Stromal cell of bone marrow (primary cell): ENCODE data around the gene CCL13.
"Not testable (repeated sequence)": the region's sequence is repeated elsewhere in the genome, so short reads cannot be mapped to it uniquely, and the experiment has no call there.

Experiments
- DNase-seq: peaks from one replicate; pipeline ENCODE4 v3.0.0-alpha.2; 2012; ENCODE audit warnings: low read depth

Gene CCL13

GRCh38 chr17:34356194-34356593 is at the start of gene CCL13:
Gene CCL13 (plus strand): TSS chr17:34356480. CDS start chr17:34356527, 47 bp downstream.
- DNase-seq: no peak

DNA sequence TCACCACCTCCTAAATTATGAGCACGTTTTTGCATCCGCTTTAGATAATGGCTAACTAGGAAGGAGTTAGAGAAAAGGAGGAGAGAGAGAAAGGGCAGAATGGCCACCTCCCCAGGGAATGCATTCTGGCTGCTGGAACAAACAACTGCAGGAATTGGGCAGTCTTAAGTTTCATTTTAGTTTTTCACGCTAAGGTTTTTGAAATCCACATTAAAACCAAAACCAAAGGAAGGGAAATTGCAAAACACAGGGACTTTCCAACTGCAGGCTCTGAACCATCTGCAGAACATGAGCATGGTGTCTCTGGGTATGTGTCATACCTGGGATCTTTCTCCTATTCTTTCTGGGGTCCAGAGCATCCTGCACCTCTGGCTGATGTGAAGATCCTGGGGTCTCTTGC is 49.2 kb upstream of the CCL13 start:
- peak; percentile 53 for DNase-seq

DNA sequence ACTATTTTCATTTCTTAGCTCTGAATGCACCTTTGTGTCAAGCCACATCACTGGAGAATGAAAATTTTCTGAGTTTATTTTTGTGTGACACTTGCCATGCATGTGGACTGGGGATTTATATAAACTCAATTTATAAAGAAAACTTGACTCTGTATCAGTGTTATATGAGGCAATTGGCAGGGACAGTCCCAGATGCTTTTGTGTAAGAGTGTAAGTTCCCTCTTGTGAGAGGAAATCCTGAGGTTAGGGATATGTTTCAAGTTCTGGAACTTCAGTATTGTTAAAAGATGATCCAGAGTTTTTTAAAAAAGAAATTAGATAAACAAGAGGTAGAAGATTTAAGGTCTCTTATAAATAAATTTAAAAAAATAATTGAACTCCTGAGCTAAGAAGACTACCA is 47.9 kb upstream of the CCL13 start:
- no peak for DNase-seq

DNA sequence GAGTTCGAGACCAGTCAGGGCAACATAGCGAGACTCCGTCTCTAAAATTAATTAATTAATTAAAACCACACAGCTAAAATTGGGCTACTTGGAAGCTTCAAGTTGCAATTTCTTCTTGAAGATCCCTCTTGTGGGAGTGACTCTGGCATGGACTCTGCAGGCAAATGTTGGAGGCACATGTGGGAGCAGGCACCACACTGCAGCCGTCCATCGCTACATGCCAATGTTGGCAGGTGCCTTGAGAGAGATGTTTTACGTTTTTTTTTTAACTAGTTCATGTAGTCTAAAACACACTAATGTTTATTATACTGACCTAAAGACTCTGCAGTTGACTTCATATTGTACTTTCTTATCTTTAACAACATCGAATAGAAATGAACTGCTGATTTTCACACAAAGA is 45.0 kb upstream of the CCL13 start:
- DNase-seq: no peak

- peak; percentile 53 for DNase-seq
These were observed 44.2 kb upstream of the CCL13 start for GRCh38 chr17:34312080-34312479.

DNA sequence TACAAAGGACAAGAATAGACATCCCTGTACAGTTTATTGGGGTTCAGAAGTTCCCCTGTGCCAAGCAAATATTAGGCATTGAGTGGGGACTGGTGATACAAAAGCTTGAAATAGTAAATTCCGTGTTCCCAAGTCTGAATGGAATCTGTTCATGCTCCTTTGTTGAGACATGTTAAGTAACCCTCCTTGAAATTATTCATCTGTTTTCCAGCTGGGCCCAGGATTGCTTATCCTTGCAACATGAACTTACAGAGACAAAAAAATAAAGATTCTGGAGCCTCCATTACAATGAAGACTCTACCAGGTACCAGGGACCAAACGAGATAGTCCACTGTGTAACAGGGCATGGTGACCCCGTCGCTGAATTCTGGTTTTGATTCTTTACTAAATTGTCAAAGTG is 43.1 kb upstream of the CCL13 start:
- DNase-seq: no peak

DNA sequence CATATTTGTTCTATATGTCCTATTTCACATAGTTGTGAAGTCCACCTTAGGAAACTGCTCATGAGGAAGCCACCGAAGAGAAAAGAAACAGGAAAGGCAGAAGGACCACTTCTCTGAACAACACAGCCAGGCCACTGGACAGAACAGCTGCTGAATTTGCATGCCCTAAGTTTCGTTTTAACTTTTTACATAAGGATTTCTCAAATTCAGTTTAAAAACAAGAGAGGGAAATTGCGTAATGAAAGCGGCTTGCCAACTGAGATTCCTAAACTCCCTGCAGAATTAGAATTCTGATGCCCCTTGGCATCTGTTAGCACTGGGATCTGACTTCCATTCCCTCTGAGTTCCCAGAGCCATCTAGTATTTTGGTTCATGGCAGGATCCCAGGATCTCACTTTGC is 42.0 kb upstream of the CCL13 start:
- peak; percentile 75 for DNase-seq

DNA sequence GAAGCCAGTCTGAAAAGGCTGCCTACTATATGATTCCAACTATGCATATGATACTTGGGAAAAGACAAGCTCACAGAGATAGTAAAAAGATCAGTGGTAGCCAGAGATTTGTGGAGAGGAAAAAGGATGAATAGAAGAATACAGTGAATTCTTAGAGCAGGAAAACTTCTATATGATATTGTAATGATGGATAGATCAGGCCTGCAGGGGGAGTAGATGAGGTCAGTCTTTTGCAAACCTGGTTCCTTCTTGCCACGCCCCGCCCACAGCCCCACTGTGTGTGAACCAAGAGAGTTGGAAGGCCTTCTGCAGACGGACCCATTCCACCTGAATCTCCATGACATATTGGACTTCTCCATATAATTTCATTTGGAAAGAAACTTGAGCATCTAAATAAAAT is 37.8 kb upstream of the CCL13 start:
- DNase-seq: no peak

GRCh38 chr17:34319039-34319483 is 37.2 kb upstream of the CCL13 start, which contains the start of gene CCL8:
Gene CCL8 (plus strand): TSS chr17:34319435. CDS start chr17:34319502, 67 bp downstream.
- DNase-seq: no peak

- no peak for DNase-seq
These were observed 34.3 kb upstream of the CCL13 start for GRCh38 chr17:34321964-34322363.

- not testable (repeated sequence) for DNase-seq
These were observed 28.7 kb upstream of the CCL13 start for GRCh38 chr17:34327580-34327979.

GRCh38 chr17:34337701-34338100 is 18.6 kb upstream of the CCL13 start:
- no peak for DNase-seq

- DNase-seq: no peak
These were observed 17.0 kb upstream of the CCL13 start for GRCh38 chr17:34339138-34339770.

GRCh38 chr17:34341916-34342315 is 14.4 kb upstream of the CCL13 start:
- DNase-seq: no peak

DNA sequence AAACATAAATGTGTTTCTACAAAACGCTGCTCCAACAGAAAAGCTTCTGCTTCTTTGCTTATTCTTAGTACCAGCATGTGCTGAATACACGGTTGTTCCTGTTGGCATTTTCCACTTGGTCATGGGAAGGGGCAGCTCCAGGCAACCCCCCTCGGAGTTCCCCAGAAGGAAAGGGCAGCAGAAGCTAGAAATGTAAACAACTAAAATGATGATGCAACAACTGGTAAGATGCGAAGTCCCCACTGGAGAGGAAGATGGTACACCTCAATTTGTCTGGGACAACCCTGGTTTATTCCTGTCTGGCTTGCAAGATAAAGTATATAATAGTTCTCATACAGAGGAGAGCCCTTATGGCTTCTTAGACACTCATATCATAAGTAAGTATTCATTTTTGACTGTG is 9.2 kb upstream of the CCL13 start:
- DNase-seq: no peak

GRCh38 chr17:34349751-34350150 is 6.5 kb upstream of the CCL13 start:
- no peak for DNase-seq

DNA sequence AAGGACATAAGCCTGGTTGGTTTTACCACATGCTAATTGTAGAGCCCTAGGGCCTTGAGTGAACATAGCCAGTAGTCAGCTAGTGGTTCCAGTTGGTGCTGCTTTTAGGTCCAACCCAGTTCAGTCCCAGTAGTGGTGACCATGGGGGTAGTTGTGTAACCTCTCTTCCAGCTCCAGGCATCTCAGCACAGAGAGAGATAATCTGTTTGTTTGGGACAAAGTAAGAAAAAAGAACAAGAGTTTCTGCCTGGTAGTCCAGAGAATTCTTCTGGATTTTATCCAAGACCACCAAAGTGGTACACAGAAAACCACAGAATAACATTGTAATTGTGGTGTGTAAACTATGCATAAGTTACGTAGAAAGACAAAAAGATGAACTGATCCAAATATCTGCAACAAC is 5.2 kb upstream of the CCL13 start:
- no peak for DNase-seq

- DNase-seq: no peak
These were observed 4.1 kb upstream of the CCL13 start for GRCh38 chr17:34352191-34352590.

DNA sequence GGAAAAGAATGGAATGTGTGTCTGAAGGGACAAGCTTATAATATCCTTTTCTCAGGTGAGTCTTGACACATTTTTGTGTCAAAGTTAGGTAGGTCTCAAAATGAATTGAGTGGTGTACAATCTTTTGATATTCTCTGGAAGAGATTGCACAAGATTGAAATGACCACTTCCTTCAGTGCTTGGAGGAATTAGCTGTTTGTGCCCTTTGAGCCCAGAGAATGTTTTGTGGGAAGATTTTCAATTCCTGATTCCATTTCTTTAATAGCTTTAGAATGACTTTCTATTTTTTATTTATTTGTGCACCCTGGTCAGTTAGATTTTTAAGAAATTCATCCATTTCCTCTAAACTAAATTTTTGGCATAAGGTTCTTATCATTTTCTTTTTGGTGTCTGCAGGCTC is 1.6 kb upstream of the CCL13 start:
- peak; percentile 21 for DNase-seq

GRCh38 chr17:34357398-34357797 is 1.1 kb downstream of the CCL13 start:
- no peak for DNase-seq

DNA sequence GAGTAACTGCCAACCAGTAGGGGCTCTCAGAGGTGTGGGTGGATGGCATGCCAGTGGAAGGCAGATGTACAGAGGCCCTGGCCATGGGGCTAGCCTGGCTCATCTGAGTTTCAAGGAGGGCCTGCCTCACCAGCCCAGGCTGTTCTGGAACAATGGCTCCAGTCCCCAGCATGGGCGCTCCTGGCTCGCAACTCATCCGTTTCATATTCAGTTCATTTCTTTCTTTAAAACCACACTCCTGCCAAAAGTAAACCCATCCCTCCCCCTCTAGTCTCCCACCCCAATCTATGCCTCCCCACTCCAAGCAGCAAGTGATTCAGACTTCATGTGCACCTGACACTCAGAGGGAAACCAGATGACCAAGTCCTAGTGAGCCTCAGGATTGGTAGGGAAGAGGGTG is 2.4 kb downstream of the CCL13 start:
- no peak for DNase-seq

DNA sequence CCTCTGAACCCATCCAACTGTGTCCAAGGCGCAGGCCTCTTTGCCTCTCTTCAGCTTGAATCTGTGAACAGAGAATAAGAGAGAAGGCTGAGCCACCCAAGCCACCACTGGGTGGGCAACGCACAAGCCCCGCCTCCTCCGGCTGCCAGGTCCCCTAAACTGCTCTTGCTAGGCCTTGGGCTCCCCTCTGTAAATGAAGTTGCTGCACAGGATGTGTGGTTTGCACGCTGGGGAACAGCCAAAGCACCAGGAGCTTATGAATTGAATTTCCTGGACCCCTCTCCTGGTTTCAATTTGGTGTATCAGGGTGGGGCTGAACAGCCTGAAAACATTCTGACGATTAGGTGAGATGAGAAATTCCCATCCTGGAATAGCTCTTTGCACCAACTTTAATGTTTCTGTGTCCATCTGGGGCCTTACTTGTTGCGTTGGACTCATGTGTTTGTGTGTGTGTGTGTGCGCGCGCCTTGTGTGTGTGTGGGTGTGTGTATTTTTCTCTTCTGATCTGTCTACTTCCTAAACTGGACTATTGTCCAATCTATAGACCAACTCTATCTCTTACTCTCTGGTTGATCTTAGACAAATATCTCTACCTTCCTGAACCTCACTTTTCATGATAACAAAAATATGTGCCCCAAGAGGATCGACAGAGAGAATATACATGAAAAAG is 4.5 kb downstream of the CCL13 start:
- no peak for DNase-seq

GRCh38 chr17:34361478-34362061 is 5.3 kb downstream of the CCL13 start:
- peak; percentile 70 for DNase-seq
